GM18519 (cell line): ENCODE data around the gene TMC3.
"Not testable (repeated sequence)": the region's sequence is repeated elsewhere in the genome, so short reads cannot be mapped to it uniquely, and the experiment has no call there.

Experiments used
- ATAC-seq: cut with Tn5 transposase; IDR thresholded peaks from one replicate; pipeline ENCODE4 v1.9.1; 2021; ENCODE audit warnings: mild to moderate bottlenecking, moderate library complexity; ENCODE audit not compliant: unreplicated experiment, low FRiP score

The TMC3 gene

DNA sequence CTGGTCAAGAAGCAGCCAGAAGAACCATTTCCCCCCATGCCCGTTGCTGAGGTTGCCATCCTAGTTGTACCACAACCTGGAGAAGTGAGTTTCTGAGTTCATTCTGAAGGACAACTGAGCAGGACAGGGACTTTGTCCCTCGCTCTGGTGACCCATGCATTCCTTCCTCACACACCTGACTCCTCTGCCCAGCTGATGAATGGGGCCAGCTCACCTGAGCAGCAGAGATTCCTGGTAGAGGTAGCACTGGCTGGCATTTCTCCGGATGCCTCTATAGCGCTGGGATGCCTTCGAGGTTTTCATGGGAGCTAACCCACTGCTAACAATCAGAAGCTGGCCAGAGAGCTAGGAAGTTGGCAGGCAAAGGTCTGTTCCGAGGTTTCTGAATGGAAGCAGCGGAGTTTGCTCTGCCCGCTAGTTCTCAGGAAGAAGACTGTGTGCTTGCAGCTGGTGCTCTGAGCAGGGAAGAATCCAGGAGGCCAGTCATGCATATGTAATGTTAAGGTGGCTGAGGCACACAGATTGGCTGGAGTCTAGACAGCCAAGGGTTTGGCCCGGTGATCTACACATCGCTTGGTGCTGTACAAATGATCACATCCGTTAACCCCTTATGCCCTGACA is at the start of gene TMC3:
TMC3 (minus strand) TSS at position 439 of the 621 bp plus-strand sequence; CDS start at position 303, 136 bp downstream.
- no peak for ATAC-seq

GRCh38 chr15:81421461-81421860 is 47.4 kb upstream of the TMC3 start:
- ATAC-seq: no peak

DNA sequence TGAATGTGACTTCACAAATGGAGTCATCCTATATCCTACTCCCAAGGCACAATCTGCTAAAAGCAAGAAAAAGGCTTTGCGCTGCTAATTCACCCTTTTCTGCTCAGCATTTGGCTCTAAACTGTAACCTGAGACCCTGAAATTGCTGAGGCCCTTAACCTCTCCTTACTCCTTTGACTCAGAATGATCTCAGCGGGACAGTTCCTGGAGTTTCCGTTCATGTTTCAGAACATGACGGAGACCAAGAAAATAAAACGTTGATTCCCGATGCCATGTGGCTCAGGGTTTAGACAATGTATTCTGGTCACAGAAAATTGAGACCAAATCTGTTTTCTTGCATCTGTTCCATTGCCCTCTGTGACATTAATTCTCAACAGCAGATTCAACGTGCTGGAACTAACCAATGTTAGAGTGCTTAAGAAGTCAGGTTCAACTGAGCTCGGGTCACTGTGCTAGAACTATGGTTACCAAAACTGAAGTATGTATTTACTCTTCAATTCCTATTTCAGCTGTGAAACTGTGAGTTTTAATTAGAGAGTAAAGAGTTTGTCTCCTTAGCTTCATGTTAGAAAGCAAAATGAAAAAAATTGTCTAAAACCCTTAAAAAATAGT is 45.4 kb upstream of the TMC3 start:
- no peak for ATAC-seq

- ATAC-seq: no peak
Measured at GRCh38 chr15:81418891-81419290, 44.9 kb upstream of the TMC3 start.

DNA sequence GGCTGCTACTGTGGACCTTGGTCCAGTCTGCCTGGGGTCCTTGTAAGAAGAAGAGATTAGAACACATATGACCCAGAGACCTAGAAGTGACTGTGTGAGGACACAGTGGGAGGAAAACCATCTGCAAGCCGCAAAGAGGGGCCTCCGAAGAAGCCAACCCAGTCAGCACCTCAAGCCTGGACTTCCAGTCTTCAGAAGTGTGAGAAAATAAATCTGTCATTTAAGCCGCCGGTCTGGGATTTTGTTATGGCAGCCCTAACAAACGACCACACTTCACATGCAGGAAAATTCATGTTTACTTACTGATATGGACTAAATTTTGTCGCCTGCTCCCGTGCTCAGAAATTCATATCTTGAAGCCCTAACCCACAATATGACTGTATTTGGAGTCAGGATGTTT is 44.4 kb upstream of the TMC3 start:
- ATAC-seq: no peak

GRCh38 chr15:81414274-81414968 is 40.4 kb upstream of the TMC3 start:
- ATAC-seq: not testable (repeated sequence)

DNA sequence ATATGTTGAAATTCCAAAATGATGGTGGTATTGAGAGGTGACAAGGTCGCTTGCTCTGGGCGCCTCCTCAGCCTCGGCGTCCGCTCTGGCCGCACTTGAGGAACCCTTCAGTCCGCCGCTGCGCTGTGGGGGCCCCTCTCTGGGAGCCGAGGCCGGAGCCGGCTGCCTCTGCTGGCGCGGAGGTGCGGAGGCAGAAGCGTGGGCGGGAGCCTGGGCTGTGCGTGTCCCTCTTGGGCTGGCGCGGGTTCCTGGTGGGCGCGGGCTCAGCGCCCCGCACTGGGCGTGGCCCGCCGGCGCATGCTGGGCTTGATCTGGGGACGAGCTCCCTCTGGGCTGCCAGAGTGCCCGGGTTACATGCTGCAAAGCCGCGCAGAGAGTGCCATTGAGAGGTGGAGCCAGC is 39.8 kb upstream of the TMC3 start:
- ATAC-seq: no peak

GRCh38 chr15:81411969-81412633 is 38.1 kb upstream of the TMC3 start:
- no peak for ATAC-seq

GRCh38 chr15:81411051-81411450 is 37.0 kb upstream of the TMC3 start:
- ATAC-seq: no peak

GRCh38 chr15:81410318-81410753 is 36.3 kb upstream of the TMC3 start:
- ATAC-seq: no peak

DNA sequence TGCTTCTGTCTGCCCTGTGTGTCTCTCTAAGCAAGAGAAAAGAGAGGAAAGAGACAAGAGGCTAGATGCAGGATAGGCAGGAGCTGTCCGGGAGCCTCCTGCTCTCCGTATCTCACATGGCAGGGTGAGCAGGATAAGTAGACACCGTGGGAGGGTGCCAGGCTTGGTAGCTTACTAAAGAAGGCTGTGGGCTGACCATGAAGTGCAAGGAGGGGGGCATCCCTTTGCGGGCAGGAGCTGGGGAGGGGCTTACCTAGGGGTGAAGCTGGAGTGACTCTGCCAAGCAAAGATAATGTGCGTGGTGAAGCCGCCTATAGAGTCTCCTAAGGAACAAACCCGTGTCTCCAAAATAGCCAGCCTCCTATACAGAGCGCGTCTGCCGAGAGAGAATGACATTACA is 33.7 kb upstream of the TMC3 start:
- ATAC-seq: no peak

GRCh38 chr15:81407176-81407575 is 33.2 kb upstream of the TMC3 start:
- no peak for ATAC-seq

DNA sequence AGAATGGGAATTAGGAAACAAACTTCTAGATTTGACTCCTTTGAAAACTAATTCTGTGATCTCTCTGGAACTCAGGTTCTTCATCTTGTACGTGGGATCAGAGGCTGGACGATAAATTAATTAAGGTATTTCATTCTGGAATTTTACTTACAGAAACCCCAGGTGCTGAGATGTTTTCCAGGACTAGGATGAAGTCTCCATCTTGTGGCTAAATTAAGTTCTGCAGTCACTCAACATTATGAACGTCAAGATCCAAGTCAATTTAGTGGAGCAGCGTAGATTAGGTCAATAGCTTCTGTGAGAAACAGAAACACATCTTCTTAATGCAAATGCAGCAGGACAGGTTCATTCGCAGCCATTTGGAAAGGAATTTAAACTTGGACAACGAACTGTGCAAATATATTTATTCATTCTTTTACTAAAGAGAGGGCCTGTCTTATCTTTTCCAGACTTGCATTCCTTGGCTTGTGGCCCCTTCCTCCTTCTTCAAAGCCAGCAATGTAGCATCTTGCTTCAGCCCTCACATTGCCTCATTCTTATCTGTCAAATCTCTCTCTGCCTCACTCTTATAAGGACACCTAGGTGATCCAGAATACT is 26.7 kb upstream of the TMC3 start:
- no peak for ATAC-seq

- ATAC-seq: no peak
Measured at GRCh38 chr15:81398910-81399551, 25.0 kb upstream of the TMC3 start.

GRCh38 chr15:81398456-81398855 is 24.4 kb upstream of the TMC3 start:
- no peak for ATAC-seq

DNA sequence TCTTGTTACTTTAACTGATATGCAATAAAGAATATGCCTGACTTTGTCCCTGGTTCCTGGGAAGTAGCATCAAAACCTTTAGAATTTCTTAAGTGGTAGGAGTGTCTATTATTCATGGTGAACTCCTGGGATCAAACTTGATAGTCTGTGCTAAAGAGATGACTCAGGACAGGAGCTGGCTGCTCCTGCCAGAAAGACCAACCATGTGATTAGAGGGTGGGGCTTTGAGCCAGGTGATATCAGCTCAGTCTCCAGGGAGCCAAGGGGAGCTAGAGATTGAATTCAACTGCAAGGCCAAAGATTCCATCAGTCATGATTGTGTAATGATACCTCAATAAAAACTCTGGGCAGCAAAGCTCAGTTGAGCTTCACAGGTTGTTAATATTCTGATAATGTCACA is 20.6 kb upstream of the TMC3 start:
- ATAC-seq: no peak

DNA sequence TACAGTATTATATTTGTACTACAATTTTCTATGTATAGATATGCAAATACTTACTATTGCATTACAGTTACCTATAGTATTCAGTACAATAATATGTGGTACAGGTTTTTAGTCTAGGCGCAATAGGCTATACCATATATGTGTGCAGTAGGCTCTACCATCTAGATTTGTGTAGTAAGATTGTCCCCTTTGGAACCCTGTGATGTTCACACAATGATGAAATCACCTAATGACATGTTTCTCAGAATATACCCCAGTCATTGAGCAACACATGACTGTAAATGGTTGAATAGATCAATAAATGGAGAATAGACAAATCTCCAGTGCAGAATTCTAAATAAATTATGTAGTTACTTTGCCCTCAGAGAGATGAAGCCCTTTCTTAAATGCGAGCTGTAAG is 17.6 kb upstream of the TMC3 start:
- ATAC-seq: no peak

DNA sequence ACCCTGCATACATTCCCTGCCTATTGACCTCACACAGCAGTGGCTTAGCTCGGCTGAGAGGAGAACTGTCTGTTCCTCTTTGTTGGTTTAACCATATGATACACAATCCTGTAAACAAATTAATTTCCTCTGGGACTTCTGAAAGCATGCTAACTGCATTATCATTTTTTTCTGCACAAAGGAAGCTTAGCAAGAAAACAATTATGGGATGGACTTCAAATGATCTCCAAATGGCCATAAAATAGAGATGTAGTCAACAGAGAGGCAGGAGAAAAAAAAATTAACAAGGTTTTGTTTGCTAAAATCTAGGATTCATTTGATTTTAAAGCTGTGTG is 14.4 kb upstream of the TMC3 start:
- ATAC-seq: no peak

- ATAC-seq: no peak
Measured at GRCh38 chr15:81387621-81388435, 13.8 kb upstream of the TMC3 start.

GRCh38 chr15:81386947-81387346 is 12.9 kb upstream of the TMC3 start:
- no peak for ATAC-seq
